22Rv1 (cell line): ENCODE data around the gene TGFBR3.

Experiments used
- ZFX ChIP-seq: fragments of 450-650 bp; IDR thresholded peaks from 2 replicates; pipeline ENCODE4 v1.6.1; 2017; ENCODE audit warnings: antibody characterized with exemption, borderline replicate concordance
- TF ChIP-seq, protein P1 (sequence below): fragments of 450-650 bp; IDR thresholded peaks from 2 replicates; pipeline ENCODE4 v1.5.1; 2017; ENCODE audit warnings: mild to moderate bottlenecking

DNA sequence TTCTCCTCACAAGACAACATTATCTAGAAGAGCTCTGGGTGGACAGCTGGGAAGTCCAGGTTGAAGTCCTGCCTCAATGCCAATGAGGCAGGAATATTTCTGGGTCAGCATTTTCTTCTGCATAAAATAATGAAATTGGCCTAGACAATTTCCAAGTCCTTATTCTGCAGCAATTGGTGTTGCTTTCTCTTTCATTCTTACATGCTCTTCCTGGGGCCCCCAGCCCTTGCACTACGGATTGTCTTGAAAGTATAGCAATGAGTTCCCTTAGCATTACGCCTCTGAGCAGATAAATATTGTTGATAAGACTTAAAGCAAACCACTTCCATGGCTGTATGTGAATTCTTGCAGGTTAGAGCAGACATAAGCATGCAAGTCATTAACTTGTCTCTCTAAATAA, 188.5 kb downstream of the TGFBR3 start:
- TF ChIP-seq, protein P1, sequence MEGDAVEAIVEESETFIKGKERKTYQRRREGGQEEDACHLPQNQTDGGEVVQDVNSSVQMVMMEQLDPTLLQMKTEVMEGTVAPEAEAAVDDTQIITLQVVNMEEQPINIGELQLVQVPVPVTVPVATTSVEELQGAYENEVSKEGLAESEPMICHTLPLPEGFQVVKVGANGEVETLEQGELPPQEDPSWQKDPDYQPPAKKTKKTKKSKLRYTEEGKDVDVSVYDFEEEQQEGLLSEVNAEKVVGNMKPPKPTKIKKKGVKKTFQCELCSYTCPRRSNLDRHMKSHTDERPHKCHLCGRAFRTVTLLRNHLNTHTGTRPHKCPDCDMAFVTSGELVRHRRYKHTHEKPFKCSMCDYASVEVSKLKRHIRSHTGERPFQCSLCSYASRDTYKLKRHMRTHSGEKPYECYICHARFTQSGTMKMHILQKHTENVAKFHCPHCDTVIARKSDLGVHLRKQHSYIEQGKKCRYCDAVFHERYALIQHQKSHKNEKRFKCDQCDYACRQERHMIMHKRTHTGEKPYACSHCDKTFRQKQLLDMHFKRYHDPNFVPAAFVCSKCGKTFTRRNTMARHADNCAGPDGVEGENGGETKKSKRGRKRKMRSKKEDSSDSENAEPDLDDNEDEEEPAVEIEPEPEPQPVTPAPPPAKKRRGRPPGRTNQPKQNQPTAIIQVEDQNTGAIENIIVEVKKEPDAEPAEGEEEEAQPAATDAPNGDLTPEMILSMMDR = no peak
- TF ChIP-seq ZFX = no peak
